Natural killer cell (primary cell): Measurements from ENCODE around the gene TMBIM6. TPM values are rescaled to one million over a fixed set of nuclear protein-coding genes. Genes with fewer than 3 reads are reported as not detected.

Experiments
- ATAC-seq, 3 donors: fragments of 150-1000 bp in 2 of 3; fragments of 200-7000 bp in 1 of 3; cut with Tn5 transposase; 1 replicate in 1 of 3; 2 replicates in 2 of 3; pipeline ENCODE4 v1.10.0; 2021; ENCODE audit warnings: mild to moderate bottlenecking in 2 of 3, moderate library complexity in 2 of 3
- DNase-seq, 2 donors: peaks; one replicate each; pipeline versions ENCODE4 v3.0.0 to v3.0.0-alpha.2; 2013 to 2021; ENCODE audit warnings: mixed read lengths in 1 of 2
- H3K27ac ChIP-seq: one replicate; pipeline ENCODE4 v1.5.1; 2013; ENCODE audit warnings: mild to moderate bottlenecking, low read length
- H3K27me3 ChIP-seq: one replicate; pipeline ENCODE4 v1.6.1; 2013; ENCODE audit warnings: low read length; ENCODE audit not compliant: control insufficient read depth, insufficient read depth
- H3K36me3 ChIP-seq: one replicate; pipeline ENCODE4 v1.6.1; 2013; ENCODE audit warnings: low read length; ENCODE audit not compliant: control insufficient read depth, insufficient read depth
- H3K4me1 ChIP-seq: one replicate; pipeline ENCODE4 v1.6.1; 2013; ENCODE audit warnings: low read length; ENCODE audit not compliant: control insufficient read depth, insufficient read depth
- H3K4me3 ChIP-seq: one replicate; pipeline ENCODE4 v1.5.1; 2013; ENCODE audit warnings: low read length
- H3K9me3 ChIP-seq: one replicate; pipeline ENCODE4 v1.6.1; 2013; ENCODE audit warnings: low read length; ENCODE audit not compliant: control insufficient read depth, insufficient read depth
- H3K27ac Mint-ChIP-seq, 2 donors: one replicate each; pipeline ENCODE4 v1.8.0; 2022; ENCODE audit warnings: mild to moderate bottlenecking in 2 of 2, mixed read lengths in 2 of 2, moderate library complexity in 1 of 2
- H3K27me3 Mint-ChIP-seq, 2 donors: one replicate each; pipeline ENCODE4 v1.8.0; 2022; ENCODE audit warnings: low read depth in 2 of 2, mixed read lengths in 2 of 2
- H3K36me3 Mint-ChIP-seq: one replicate; pipeline ENCODE4 v1.8.0; 2022; ENCODE audit warnings: mixed read lengths
- H3K4me1 Mint-ChIP-seq, 2 donors: one replicate each; pipeline ENCODE4 v1.8.0; 2022; ENCODE audit warnings: mixed read lengths in 2 of 2
- H3K4me3 Mint-ChIP-seq: one replicate; pipeline ENCODE4 v1.8.0; 2022; ENCODE audit warnings: mild to moderate bottlenecking, moderate library complexity, mixed read lengths
- H3K9me3 Mint-ChIP-seq, 2 donors: one replicate each; pipeline ENCODE4 v1.8.0; 2022; ENCODE audit warnings: mixed read lengths in 2 of 2
- CTCF ChIP-seq: fragments of 200-600 bp; IDR thresholded peaks from one replicate; pipeline ENCODE4 v1.8.0; 2022; ENCODE audit warnings: antibody characterized with exemption
- WGBS: methylation state at CpG from one replicate; pipeline ENCODE4 v1.1.7; 2013; ENCODE audit warnings: missing lambda C conversion rate; ENCODE audit not compliant: insufficient coverage; 5-methylcytosine and 5-hydroxymethylcytosine counted together
- intact Hi-C: fragments of 100-400 bp; cut with micrococcal nuclease; formaldehyde crosslinking; loops from one replicate; pipeline ENCODE4 v1.14.2; 2022
- total RNA-seq, 4 donors: library from RNA; stranded (reverse); fragments of 120-200 nt in 1 of 4; gene quantifications; one replicate each; pipeline versions ENCODE4 v1.2.3 to v1.2.4, GENCODE V29; 2013 to 2022

The TMBIM6 gene
- total RNA-seq, 3 donors from 2014 or later (not counting 1 experiment from before 2014, with no cell fraction given) = 326 to 375 (median 366) TPM

- 94% methylated on average over 2 of the region's 4 CpGs for WGBS
- no peaks in the 10 kb centered on the region for H3K27me3 ChIP-seq
- H3K36me3 Mint-ChIP-seq = no peaks in the 10 kb centered on the region
- H3K27ac ChIP-seq = no peak overlapping the region
- H3K4me3 ChIP-seq = no peak overlapping the region
- no peak for TF ChIP-seq CTCF
- H3K4me1 Mint-ChIP-seq = no peaks in the 10 kb centered on the region
- H3K4me1 ChIP-seq = no peaks in the 10 kb centered on the region
- no peaks in the 10 kb centered on the region for H3K9me3 ChIP-seq
- H3K27ac Mint-ChIP-seq = no peak overlapping the region
- no peak for DNase-seq
- no peak overlapping the region for H3K4me3 Mint-ChIP-seq
- H3K36me3 ChIP-seq = no peaks in the 10 kb centered on the region
- H3K27me3 Mint-ChIP-seq = peaks cover 23 to 25% of the 10 kb centered on the region in 2 donors
- no peak for ATAC-seq
- H3K9me3 Mint-ChIP-seq = peaks cover 0 to 3% of the 10 kb centered on the region in 2 donors
- intact Hi-C loops = no loop called here
Measured at GRCh38 chr12:49784756-49785409, 43.5 kb downstream of the TMBIM6 start.

- Mint-ChIP-seq H3K9me3 (peaks cover 0 to 3% of the 10 kb centered on the region in 2 donors), H3K27me3 (peaks cover 12 to 13% of the 10 kb centered on the region in 2 donors), H3K4me1 (no peaks in the 10 kb centered on the region), H3K27ac (no peak overlapping the region), H3K36me3 (no peaks in the 10 kb centered on the region), H3K4me3 (no peak overlapping the region)
- ATAC-seq (no peak), DNase-seq (no peak)
- no peaks in the 10 kb centered on the region for H3K27me3 ChIP-seq
- intact Hi-C loops = no loop called here
- no CpG with 5 or more reads among the region's 2 CpGs for WGBS
- no peaks in the 10 kb centered on the region for H3K4me1 ChIP-seq
- H3K9me3 ChIP-seq = no peaks in the 10 kb centered on the region
- no peaks in the 10 kb centered on the region for H3K36me3 ChIP-seq
- TF ChIP-seq CTCF = no peak
- H3K4me3 ChIP-seq = no peak overlapping the region
- no peak overlapping the region for H3K27ac ChIP-seq
Measured at GRCh38 chr12:49787672-49788071, 46.3 kb downstream of the TMBIM6 start.

- Mint-ChIP-seq H3K4me1 (no peaks in the 10 kb centered on the region), H3K27ac (no peak overlapping the region), H3K9me3 (peaks cover 0 to 3% of the 10 kb centered on the region in 2 donors), H3K27me3 (no peaks in the 10 kb centered on the region), H3K4me3 (no peak overlapping the region), H3K36me3 (no peaks in the 10 kb centered on the region)
- DNase-seq = no peak
- no peaks in the 10 kb centered on the region for H3K27me3 ChIP-seq
- H3K9me3 ChIP-seq = no peaks in the 10 kb centered on the region
- ATAC-seq = no peak
- no peaks in the 10 kb centered on the region for H3K36me3 ChIP-seq
- H3K27ac ChIP-seq = no peak overlapping the region
- H3K4me1 ChIP-seq = no peaks in the 10 kb centered on the region
- H3K4me3 ChIP-seq = no peak overlapping the region
- intact Hi-C loops = no loop called here
- WGBS = 86% methylated on average over 3 of the region's 3 CpGs
- TF ChIP-seq CTCF = no peak
Measured at GRCh38 chr12:49789992-49790391, 48.6 kb downstream of the TMBIM6 start.
